WTC11 (cell line): Measurements from ENCODE around the gene KAT2B.

Experiments
- ATF6 ChIP-seq: sonication (generic); formaldehyde crosslinking; IDR thresholded peaks from 2 replicates; pipeline ENCODE4 v1.8.1; 2023; ENCODE audit warnings: mild to moderate bottlenecking, missing genetic modification reagents
- CTCF ChIP-seq: fragments of 200-600 bp; IDR thresholded peaks from 2 replicates; pipeline ENCODE4 v1.8.0; 2022; ENCODE audit warnings: antibody characterized with exemption
- SP1 ChIP-seq: sonication (generic); formaldehyde crosslinking; conservative IDR thresholded peaks from 2 replicates; pipeline ENCODE4 v1.8.1; 2022; ENCODE audit warnings: missing genetic modification reagents
- TEAD4 ChIP-seq: sonication (generic); formaldehyde crosslinking; IDR thresholded peaks from 2 replicates; pipeline ENCODE4 v1.8.0; 2022; ENCODE audit warnings: mild to moderate bottlenecking, missing genetic modification reagents
- ZNF263 ChIP-seq: sonication (generic); formaldehyde crosslinking; IDR thresholded peaks from 2 replicates; pipeline ENCODE4 v1.8.1; 2022; ENCODE audit warnings: low read depth, mild to moderate bottlenecking, moderate library complexity, missing genetic modification reagents

- no peak for TF ChIP-seq CTCF
- no peak for TF ChIP-seq SP1 (CRISPR knock-in tag)
- TF ChIP-seq ZNF263 (CRISPR knock-in tag), result no peak
- no peak for TF ChIP-seq ATF6 (CRISPR knock-in tag)
- no peak for TF ChIP-seq TEAD4 (CRISPR knock-in tag)
These were observed 97.4 kb downstream of the KAT2B start for GRCh38 chr3:20137647-20138046.
